Endothelial cell of umbilical vein (primary cell): Measurements from ENCODE around the gene EGFL7. TPM values are rescaled to one million over a fixed set of nuclear protein-coding genes. Genes with fewer than 3 reads are reported as not detected.

Experiments
- BruUV-seq: library from RNA; stranded (reverse); fragments of 400-500 nt; replicated peaks from 2 replicates; lab custom pipeline; 2021; lab: Mats Ljungman, UMichigan
- CTCF ChIA-PET: fragments of 300-600, 350-600 bp; sonication (Branson Sonifier 250); formaldehyde crosslinking; loops from one replicate; lab custom pipeline; 2021; ENCODE audit warnings: antibody characterized with exemption, inconsistent platforms; lab: Charles Lee
- POLR2A ChIA-PET: fragments of 300-600, 350-600 bp; sonication (Branson Sonifier 250); formaldehyde crosslinking; loops from one replicate; lab custom pipeline; 2021; ENCODE audit warnings: antibody characterized with exemption, inconsistent platforms; lab: Charles Lee
- DNase-seq: peaks from one replicate; pipeline ENCODE4 v3.0.0-alpha.2; 2011; ENCODE audit warnings: low read depth, low spot score
- FAIRE-seq: peaks from 2 replicates; lab custom pipeline; 2011; peaks lifted over from hg19 to GRCh38; lab: Jason Lieb, UNC
- H2AFZ ChIP-seq: 2 replicates; pipeline ENCODE4 v1.6.0; 2012; ENCODE audit warnings: low read depth, low read length, control low read depth, inconsistent platforms
- H3K27ac ChIP-seq: 2 replicates; pipeline ENCODE4 v1.5.1; 2011; ENCODE audit warnings: low read depth, mild to moderate bottlenecking, control low read depth, low read length, moderate library complexity; ENCODE audit not compliant: insufficient read depth
- H3K27me3 ChIP-seq, 2 experiments: 2 replicates each; pipeline versions ENCODE4 v1.6.0 to v1.6.1; 2011; ENCODE audit warnings: low read length in 2 of 2, mixed read lengths in 1 of 2; ENCODE audit not compliant: control insufficient read depth in 2 of 2, insufficient read depth in 2 of 2
- H3K36me3 ChIP-seq, 2 experiments: 2 replicates in 1 of 2; 3 replicates in 1 of 2; pipeline ENCODE4 v1.5.1; 2011; ENCODE audit warnings: low read length in 2 of 2, mild to moderate bottlenecking in 1 of 2, moderate library complexity in 1 of 2; ENCODE audit not compliant: control insufficient read depth in 2 of 2, insufficient read depth in 2 of 2; ENCODE audit errors: extremely low read depth in 1 of 2
- H3K4me1 ChIP-seq: 3 replicates; pipeline ENCODE4 v1.5.1; 2011; ENCODE audit warnings: mild to moderate bottlenecking, low read length; ENCODE audit not compliant: control insufficient read depth, insufficient read depth; ENCODE audit errors: extremely low read depth
- H3K4me2 ChIP-seq: 2 replicates; pipeline ENCODE4 v1.6.1; 2011; ENCODE audit warnings: low read length, control low read depth, mixed read lengths; ENCODE audit not compliant: insufficient read depth
- H3K4me3 ChIP-seq, 3 experiments: fragments of 200-600 bp in 1 of 3; sonication (generic), shearing (Covaris generic) in 1 of 3; replicated peaks in 1 of 3; 2 replicates each; pipeline ENCODE4 v1.5.1; 2011 to 2016; ENCODE audit warnings: control low read depth in 3 of 3, low read length in 3 of 3, mild to moderate bottlenecking in 2 of 3, inconsistent platforms in 1 of 3, low read depth in 1 of 3, moderate library complexity in 1 of 3; ENCODE audit not compliant: insufficient read depth in 1 of 3
- H3K79me2 ChIP-seq: 2 replicates; pipeline ENCODE4 v1.6.0; 2012; ENCODE audit warnings: low read length, inconsistent platforms; ENCODE audit not compliant: control insufficient read depth, insufficient read depth
- H3K9ac ChIP-seq: replicated peaks from 2 replicates; pipeline ENCODE3; 2011; ENCODE audit warnings: low read length, control low read depth; ENCODE audit not compliant: insufficient read depth; ENCODE audit errors: extremely low read depth
- H3K9me1 ChIP-seq: replicated peaks from 3 replicates; pipeline ENCODE4 v1.6.0; 2011; ENCODE audit warnings: mild to moderate bottlenecking, low read length; ENCODE audit not compliant: control insufficient read depth, insufficient read depth; ENCODE audit errors: extremely low read depth
- H3K9me3 ChIP-seq: replicated peaks from 2 replicates; pipeline ENCODE4 v1.5.1; 2012; ENCODE audit warnings: low read length, inconsistent platforms; ENCODE audit not compliant: control insufficient read depth, insufficient read depth
- H4K20me1 ChIP-seq: replicated peaks from 2 replicates; pipeline ENCODE3; 2011; ENCODE audit warnings: mild to moderate bottlenecking, low read length; ENCODE audit not compliant: control insufficient read depth, insufficient read depth; ENCODE audit errors: extremely low read depth
- EZH2 ChIP-seq: IDR thresholded peaks from 2 replicates; pipeline ENCODE4 v1.6.1; 2012; ENCODE audit warnings: borderline replicate concordance, low read depth, mild to moderate bottlenecking, moderate library complexity, low read length, inconsistent platforms; ENCODE audit not compliant: severe bottlenecking
- FOS ChIP-seq: IDR thresholded peaks from 2 replicates; pipeline ENCODE4 v1.6.1; 2011; ENCODE audit warnings: mild to moderate bottlenecking, low read length, moderate library complexity, borderline replicate concordance; ENCODE audit not compliant: insufficient read depth
- GATA2 ChIP-seq: IDR thresholded peaks from 2 replicates; pipeline ENCODE4 v1.7.0; 2011; ENCODE audit warnings: low read depth, mild to moderate bottlenecking, moderate library complexity, mixed read lengths, low read length; ENCODE audit not compliant: insufficient read length, insufficient read depth
- JUN ChIP-seq: IDR thresholded peaks from 2 replicates; pipeline ENCODE4 v1.6.1; 2011; ENCODE audit warnings: borderline replicate concordance, low read depth; ENCODE audit not compliant: insufficient read length, insufficient read depth
- MYC ChIP-seq: IDR thresholded peaks from one replicate; pipeline ENCODE4 v1.6.1; 2011; ENCODE audit warnings: mild to moderate bottlenecking, low read depth, low read length
- POLR2A ChIP-seq: IDR thresholded peaks from 2 replicates; pipeline ENCODE4 v1.6.1; 2012; ENCODE audit warnings: low read depth, mild to moderate bottlenecking, control low read depth, low read length
- POLR2AphosphoS5 ChIP-seq: IDR thresholded peaks from 2 replicates; pipeline ENCODE4 v1.6.1; 2012; ENCODE audit warnings: low read depth, mild to moderate bottlenecking, control low read depth, low read length, moderate library complexity; ENCODE audit not compliant: insufficient read depth
- dilution Hi-C: fragments of 300-500 bp; cut with MboI; formaldehyde crosslinking; loops from one replicate; pipeline ENCODE4 v1.15.0; 2019; ENCODE audit warnings: low sequenced_read_pairs; ENCODE audit not compliant: extremely low pct_ligation_motif_present
- intact Hi-C: fragments of 100-400 bp; cut with micrococcal nuclease; formaldehyde crosslinking; loops from one replicate; pipeline ENCODE4 v1.10.0; 2022
- polyA plus RNA-seq, 4 experiments: library from polyadenylated mRNA; depleted of rRNA in 3 of 4; stranded (reverse) in 3 of 4; unstranded in 1 of 4; fragments of >200 nt; gene quantifications; 2 replicates each; pipeline versions ENCODE4 v1.2.1 to v1.2.3, GENCODE V29; 2011 to 2012; ENCODE audit warnings: missing spikeins in 1 of 4
- total RNA-seq: library from RNA; stranded (reverse); gene quantifications from 2 replicates; pipeline ENCODE4 v1.2.3, GENCODE V29; 2021
- TF ChIP-seq, protein P1 (sequence below), 2 donors: IDR thresholded peaks; 1 replicate in 1 of 2; 2 replicates in 1 of 2; pipeline ENCODE4 v1.5.1; 2011; ENCODE audit warnings: low read length in 2 of 2, mild to moderate bottlenecking in 2 of 2, moderate library complexity in 2 of 2, control low read depth in 1 of 2, inconsistent platforms in 1 of 2, low read depth in 1 of 2; ENCODE audit not compliant: insufficient read depth in 1 of 2; ENCODE audit errors: extremely low read depth in 1 of 2
- TF ChIP-seq, protein P2 (sequence below): IDR thresholded peaks from 2 replicates; pipeline ENCODE4 v1.6.1; 2011; ENCODE audit not compliant: insufficient read depth, insufficient read length

EGFL7 gene
- total and polyA plus RNA-seq, 2 donors (not counting 3 experiments of a cell fraction or from before 2014, with no cell fraction given) = 1,043 to 1,377 TPM

DNA sequence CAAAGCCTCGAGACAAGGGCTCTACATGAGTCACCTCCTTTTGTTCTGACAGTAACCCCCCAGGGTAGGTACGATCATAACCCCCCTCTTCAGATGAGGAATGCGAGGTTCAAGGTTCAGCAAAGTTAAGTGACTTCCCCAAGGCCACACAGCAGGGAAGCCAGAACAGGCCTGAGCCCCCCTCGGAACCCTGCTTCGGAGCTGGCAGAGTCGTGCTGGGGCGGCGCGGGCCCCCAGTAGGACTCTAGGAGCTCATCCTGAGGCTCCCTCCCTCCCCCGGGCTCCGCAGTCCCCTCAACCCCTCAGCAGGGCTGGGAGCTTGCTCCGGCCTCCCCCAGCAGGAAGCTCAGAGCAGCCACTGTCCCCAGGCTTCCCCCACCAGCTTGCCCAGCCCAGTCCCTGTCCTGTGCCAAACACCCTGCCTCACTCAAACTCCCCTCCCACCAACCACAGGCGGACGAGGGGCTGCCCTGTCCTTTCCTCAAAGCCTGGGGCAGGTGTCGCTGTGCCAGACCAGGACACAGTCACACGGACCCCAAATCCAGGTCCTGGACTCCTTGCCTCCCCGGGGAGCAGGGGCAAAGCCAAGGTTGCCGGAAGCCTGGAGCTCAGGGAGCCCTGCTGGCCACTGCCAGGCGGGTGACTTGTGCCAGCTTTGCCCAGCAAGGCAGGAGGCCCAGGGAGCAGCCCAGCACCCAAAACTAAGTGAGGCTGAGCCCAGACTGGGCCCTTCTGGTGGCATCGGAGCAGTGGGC is 19.4 kb downstream of the EGFL7 start:
- BruUV-seq = no TSS peak
- FAIRE-seq = no peak
- Histone ChIP-seq H2AFZ (no peak overlapping the region), H3K36me3 (peaks cover 0 to 6% of the 10 kb centered on the region in 2 experiments), H3K4me1 (peaks cover 13% of the 10 kb centered on the region), H3K27ac (no peak overlapping the region), H3K4me2 (no peak overlapping the region), H3K9ac (no peak overlapping the region), H3K4me3 (no peak overlapping the region), H4K20me1 (no peaks in the 10 kb centered on the region), H3K79me2 (peaks cover 55% of the 10 kb centered on the region), H3K27me3 (no peaks in the 10 kb centered on the region), H3K9me1 (no peaks in the 10 kb centered on the region), H3K9me3 (no peaks in the 10 kb centered on the region)
- no peak for DNase-seq
- intact Hi-C loops = no loop called here
- dilution Hi-C loops = no loop called here
- POLR2A ChIA-PET = no interaction called here
- TF ChIP-seq JUN (no peak), POLR2A (no peak), EZH2 (no peak), POLR2AphosphoS5 (no peak), GATA2 (no peak), MYC (no peak), FOS (no peak)
- TF ChIP-seq, protein P1, sequence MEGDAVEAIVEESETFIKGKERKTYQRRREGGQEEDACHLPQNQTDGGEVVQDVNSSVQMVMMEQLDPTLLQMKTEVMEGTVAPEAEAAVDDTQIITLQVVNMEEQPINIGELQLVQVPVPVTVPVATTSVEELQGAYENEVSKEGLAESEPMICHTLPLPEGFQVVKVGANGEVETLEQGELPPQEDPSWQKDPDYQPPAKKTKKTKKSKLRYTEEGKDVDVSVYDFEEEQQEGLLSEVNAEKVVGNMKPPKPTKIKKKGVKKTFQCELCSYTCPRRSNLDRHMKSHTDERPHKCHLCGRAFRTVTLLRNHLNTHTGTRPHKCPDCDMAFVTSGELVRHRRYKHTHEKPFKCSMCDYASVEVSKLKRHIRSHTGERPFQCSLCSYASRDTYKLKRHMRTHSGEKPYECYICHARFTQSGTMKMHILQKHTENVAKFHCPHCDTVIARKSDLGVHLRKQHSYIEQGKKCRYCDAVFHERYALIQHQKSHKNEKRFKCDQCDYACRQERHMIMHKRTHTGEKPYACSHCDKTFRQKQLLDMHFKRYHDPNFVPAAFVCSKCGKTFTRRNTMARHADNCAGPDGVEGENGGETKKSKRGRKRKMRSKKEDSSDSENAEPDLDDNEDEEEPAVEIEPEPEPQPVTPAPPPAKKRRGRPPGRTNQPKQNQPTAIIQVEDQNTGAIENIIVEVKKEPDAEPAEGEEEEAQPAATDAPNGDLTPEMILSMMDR (IDR thresholded peaks at IDR 0.05; ENCODE audit: extremely low read depth in 1 of 2, insufficient read depth in 1 of 2, low read depth in 1 of 2, low read length in 2 of 2) = no peak
- TF ChIP-seq, protein P2, sequence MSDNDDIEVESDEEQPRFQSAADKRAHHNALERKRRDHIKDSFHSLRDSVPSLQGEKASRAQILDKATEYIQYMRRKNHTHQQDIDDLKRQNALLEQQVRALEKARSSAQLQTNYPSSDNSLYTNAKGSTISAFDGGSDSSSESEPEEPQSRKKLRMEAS = no peak
- CTCF ChIA-PET = interaction anchor here (1.1 kb wide), 1 partner anchor 11 kb away, joined by 3 read pairs; no protein-coding TSS in a partner anchor
